NCI-H510A treated with DMSO at 0.1 percent for 48 hours (cell line): ENCODE results near the gene PTPRN2.
A peak's percentile ranks its signal among the peaks of the same experiment; 100 is the strongest.
"Not testable (repeated sequence)": the region's sequence is repeated elsewhere in the genome, so short reads cannot be mapped to it uniquely, and the experiment has no call there.

Experiments
- DNase-seq: peaks from one replicate; lab custom pipeline; 2025; lab: John Stamatoyannopoulos, UW

The PTPRN2 gene

DNA sequence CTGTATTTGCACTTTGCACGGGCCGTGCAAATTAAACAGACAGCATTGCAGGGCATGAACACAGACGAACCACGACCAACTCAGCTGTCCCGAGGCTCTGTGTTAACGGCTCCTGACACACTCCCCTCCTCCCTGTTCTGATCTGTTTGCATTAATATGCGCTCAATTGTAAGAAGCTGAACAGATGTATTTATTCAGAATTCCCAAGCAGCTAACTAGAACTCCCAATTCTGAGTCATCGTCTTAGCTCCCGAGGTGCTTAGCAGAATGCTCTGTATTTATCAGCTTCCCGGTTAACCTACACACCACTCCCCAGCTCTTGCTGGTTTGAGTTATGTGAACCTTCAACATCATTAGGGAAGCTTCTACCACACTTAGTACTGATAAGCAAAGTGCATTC, 286.4 kb downstream of the PTPRN2 start:
- no peak for DNase-seq

- no peak for DNase-seq
Observed at GRCh38 chr7:158300427-158300826, 287.2 kb downstream of the PTPRN2 start.

GRCh38 chr7:158299607-158300006, 288.0 kb downstream of the PTPRN2 start:
- DNase-seq = no peak

DNA sequence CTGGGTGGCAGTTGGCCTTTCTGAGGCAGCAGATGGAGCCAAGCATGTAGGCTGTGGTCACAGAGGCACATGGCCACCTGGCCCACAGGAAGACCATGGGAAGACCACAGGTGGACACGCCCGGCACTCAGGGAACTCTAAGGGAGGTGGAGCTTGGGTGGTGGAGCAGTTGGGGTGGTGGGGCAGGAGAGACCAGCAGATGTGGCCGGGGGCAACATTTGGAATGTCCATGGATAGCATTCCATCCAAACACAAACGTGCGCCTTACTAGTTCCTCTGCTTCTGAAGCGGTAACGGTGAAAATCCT, 290.9 kb downstream of the PTPRN2 start:
- DNase-seq = no peak

GRCh38 chr7:158295966-158296797, 291.4 kb downstream of the PTPRN2 start:
- DNase-seq = no peak

DNA sequence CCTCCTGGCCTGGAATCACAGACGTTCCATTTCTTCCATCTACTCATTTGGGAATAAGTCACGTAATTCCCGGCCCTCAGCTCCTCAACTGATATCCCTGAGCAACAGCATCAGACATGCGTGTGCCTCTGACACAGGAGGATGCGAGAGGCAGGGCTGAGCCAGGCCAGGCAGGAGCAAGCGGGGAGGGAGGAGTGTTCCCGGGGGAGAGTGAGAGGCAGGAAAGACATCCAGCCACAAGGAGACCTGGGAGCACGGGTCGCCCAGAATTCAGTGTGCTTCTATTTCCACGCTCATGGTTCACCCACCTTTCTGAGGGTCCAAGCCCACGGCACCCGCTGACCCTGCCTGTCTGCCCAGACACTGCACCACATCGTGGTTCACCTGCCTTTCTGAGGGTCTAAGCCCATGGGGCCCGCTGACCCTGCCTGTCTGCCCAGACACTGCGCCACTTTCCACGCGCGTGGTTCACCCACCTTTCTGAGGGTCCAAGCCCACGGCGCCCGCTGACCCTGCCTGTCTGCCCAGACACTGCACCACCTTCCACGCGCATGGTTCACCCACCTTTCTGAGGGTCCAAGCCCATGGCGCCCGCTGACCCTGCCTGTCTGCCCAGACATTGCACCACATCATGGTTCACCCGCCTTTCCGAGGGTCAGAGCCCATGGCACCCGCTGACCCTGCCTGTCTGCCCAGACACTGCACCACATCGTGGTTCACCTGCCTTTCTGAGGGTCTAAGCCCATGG, 293.0 kb downstream of the PTPRN2 start:
- not testable (repeated sequence) for DNase-seq

GRCh38 chr7:158292948-158293347, 294.7 kb downstream of the PTPRN2 start:
- DNase-seq = no peak

- no peak for DNase-seq
Observed at GRCh38 chr7:158291998-158292397, 295.6 kb downstream of the PTPRN2 start.

- DNase-seq = no peak
Observed at GRCh38 chr7:158289761-158290523, 297.7 kb downstream of the PTPRN2 start.

DNA sequence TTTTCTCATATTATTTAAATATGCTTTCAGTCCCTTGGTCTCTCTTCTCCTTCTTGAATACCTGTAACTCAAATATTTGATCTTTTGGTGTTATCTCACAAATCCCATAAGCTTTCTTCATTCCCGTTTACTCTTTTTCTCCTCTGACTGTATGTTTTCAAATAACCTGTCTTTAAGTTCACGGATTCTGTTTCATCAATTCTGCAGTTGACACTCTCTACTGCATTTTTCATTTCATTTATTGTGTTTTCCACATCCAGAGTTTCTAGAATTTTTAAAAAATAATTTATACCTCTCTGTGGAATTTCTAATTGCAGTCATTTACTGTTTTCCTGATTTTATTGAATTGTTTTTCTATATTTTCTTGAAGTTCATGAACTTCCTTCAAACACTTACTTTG, 298.4 kb downstream of the PTPRN2 start:
- DNase-seq = no peak

DNA sequence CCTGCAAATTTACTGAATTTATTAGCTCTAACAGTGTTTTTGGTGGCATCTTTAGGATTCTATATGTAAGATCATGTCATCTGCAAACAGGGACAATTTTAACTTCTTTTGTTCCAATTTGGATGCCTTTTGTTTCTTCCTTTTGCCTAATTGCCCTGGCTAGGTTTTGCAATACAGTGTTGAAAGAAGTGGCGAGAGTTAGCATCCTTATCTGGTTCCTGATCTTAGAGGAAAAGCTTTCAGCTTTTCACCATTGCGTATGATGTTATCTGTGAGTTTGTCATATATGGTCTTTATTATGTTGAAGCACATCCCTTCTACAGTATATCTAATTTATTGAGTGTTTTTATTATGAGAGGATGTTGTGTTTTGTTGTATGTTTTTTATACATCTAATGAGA, 301.4 kb downstream of the PTPRN2 start:
- no peak for DNase-seq

DNA sequence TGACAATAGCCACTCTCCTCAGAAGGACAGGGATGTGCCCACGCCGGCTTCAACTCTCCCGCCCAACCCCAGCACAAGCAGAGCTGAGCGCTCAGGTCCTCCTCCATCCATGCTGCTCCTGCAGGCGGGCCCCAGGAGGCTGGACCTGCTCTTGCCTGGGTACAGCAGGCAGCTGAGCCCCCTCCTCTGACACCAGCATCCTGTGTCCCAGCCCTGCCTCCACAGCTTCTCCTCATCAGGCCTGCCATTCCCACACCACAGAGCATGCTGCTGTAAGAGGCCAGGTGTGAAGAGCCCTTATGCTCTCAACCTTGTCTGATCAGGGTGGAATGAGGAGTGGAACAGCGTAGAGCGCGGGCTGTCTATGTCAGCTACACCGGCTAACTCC, 302.2 kb downstream of the PTPRN2 start:
- peak; percentile 73 for DNase-seq

DNA sequence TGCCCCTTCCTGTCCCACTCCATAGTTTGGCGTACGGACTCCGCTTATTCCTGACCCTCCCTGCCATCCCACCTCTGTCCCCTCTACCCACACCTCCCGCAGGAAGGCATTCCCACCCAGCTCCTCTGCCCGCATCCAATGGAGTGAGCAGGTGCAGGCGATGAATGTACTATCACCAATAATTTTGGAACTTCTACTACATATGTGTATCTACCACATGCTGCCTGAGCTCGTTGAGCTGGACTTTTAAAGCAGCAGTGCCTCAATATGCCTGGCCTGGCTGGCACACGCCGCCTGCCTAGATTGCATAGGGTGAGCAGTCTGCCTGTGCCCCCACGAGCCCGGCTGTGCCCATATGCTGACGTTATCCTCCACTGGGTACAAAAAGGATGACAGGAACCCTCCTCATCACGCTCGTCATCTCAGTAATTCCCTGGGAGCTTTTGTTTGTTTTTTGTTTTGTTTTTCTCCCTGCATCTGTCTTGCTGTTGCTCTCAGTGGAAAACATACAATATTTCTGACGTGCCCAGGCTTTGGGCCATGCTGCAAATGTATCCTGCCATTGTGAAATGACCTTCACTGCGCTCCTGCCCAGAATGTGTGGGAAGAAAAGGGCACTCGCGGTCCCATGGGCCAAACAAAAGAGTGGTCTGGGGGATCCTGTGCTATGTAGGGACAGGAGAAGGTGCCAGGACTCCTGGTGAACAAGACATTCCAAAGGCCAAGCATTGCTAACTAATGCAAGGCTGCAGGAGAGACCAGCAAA, 302.8 kb downstream of the PTPRN2 start:
- no peak for DNase-seq

DNA sequence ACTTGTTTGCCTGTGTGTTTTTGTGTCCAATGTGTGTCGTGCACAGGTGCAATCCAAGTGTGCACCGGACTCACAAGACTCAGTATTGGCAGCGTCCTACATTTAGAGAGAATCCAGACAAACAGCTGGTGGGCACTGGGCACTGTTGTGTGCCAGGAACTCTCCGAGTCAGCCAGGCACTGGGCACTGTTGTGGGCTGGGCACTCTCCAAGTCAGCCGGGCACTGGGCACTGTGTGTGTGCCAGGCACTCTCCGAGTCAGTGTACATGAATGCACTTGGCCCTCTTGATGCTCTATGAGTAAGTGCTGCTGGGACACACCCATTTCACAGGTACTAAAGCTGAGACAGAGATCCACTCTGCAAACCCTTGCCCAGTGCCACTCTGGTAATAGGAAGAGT, 303.5 kb downstream of the PTPRN2 start:
- no peak for DNase-seq

DNA sequence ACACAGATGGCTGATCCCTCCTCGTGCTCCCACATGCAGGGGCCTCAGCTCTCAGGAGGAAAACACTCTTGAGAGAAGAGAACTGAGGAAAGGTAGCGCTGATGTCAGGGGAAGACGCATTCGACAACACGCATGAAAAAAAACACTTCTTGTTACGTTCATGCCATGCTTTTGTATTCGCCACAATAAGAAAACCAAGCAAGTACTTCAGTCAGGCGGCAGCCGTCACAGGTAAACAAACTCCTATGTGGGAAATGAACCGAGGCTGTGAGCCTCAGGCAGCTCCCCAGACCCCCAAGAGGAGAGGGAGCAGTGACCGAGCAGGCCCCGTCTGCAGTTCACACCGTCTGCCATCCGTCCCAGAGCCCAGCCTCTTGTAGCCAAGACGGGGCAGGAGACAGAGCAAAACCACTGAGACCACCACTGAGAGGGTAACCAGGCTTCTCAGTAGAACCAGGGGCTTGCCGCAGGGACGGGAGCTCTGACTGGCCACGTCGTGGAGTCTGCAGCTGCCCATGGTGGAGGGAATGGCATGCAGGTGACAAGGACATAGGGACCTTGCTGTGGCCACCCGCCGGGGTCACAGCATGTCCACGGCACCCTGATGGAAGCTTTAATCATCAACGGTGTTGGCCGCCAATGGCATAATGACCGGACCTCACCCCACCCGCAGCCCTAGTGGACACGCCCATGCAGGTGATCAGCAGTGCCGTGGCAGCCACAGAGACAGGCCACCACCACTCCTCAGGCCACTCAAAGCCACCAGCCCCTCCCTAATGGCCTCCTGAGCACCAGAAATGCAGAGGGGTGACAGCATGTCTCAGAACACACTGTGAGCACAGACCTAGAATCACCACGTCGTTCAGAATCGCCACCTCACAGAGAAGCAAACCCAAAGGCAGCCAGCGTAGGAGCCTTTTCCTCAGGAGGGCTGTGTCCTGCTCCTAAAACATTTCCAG, 304.3 kb downstream of the PTPRN2 start:
- no peak for DNase-seq

GRCh38 chr7:158282461-158283001, 305.1 kb downstream of the PTPRN2 start:
- no peak for DNase-seq

GRCh38 chr7:158281441-158281840, 306.2 kb downstream of the PTPRN2 start:
- no peak for DNase-seq

DNA sequence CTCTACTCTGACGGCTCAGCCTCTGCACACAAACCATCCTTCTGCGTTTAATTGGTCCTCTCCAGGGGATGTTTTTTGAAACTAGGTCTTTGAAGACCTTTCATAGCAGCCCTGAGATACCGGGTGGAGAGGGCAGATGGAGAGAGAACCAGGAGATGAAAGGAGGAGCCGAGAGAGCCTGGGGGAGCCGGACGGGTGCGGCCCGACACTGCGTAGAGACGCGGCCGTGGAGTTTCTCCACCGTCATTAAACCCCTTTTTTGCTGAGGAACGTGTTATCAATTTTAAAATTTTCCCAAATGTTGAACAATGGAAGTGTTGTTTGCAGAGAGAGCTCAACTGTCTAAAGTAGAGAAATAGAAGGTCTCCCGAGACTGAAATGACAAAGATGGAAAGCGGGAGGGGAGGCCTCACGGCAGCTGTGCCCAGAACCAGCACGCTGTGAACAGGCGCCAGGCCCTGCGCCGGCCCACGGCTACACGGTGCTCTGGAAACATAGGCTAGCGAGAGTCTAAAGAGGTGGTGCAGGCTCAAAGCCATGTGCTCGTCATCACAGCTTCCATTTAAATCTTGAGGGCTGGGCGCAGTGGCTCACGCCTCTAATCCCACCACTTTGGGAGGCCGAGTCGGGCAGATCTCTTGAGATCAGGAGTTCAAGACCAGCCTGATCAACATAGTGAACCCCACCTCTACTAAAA, 307.0 kb downstream of the PTPRN2 start:
- DNase-seq = no peak

DNA sequence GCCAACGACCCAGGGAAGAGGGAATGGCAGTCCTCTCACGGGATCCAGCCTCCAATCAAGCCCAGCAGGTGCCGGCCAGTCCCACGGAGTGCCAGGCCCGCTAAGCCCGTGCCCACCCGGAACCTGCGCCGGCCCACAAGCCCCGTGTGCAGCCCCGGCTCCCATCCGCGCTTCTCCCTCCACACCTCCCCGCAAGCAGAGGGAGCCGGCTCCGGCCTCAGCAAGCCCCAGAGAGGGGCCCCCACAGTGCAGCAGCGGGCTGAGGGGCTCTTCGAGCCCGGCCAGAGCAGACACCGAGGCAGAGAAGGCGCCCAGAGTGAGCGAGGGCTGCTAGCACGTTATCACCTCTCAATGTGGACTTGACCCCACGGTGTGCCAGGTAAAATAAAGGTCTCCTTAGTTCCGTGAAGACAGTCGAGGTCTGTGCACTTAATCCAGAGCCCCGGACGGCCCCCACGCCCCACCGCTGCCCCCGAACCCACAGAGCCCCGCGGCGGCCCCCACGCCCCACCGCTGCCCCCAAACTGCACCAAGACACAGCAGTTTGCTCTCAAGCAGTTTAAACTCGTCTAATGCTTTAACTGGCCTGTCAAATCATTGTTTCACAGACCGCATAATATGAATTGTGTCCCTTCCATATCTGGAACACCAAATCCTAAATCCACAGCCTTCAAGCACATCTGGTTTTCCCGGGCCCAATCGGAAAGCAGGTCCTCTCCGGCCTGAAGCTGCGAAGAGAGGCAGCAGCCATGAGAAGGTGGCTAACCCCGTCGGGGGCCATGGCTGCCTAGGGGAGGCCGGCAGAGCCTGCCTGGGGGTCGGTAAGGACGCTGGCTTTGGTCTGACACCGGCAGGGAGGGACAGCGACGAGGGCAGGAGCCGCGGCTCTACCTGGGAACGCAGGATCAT, 307.8 kb downstream of the PTPRN2 start:
- DNase-seq = no peak
